K562 (cell line): ENCODE measurements around the gene CEP78. TPM values are rescaled to one million over a fixed set of nuclear protein-coding genes. Genes with fewer than 3 reads are reported as not detected.

Source experiments
- ATAC-seq: fragments of 200-7000 bp; cut with Tn5 transposase; 3 replicates; pipeline ENCODE4 v1.9.1; 2020; ENCODE audit warnings: moderate library complexity
- BruUV-seq: library from RNA; stranded (reverse); fragments of 400-500 nt; replicated peaks from 2 replicates; lab custom pipeline; 2021; lab: Mats Ljungman, UMichigan
- CTCF ChIA-PET: fragments of 300-600 bp; formaldehyde crosslinking; extraction: SDS; loops from one replicate; lab custom pipeline; 2021; ENCODE audit warnings: low intra/inter-chr PET ratio; lab: Yijun Ruan, JAX
- POLR2A ChIA-PET: fragments of 300-600, 350-650 bp; sonication (Branson Sonifier 250); formaldehyde crosslinking; extraction: SDS; loops from one replicate; lab custom pipeline; 2021; ENCODE audit warnings: antibody characterized with exemption, inconsistent platforms; lab: Yijun Ruan, JAX
- DNase-seq, 4 experiments: peaks; one replicate each; pipeline versions ENCODE4 v3.0.0 to v3.0.0-alpha.2; 2011 to 2018; ENCODE audit warnings: low spot score in 3 of 4, mixed read lengths in 3 of 4; ENCODE audit errors: extremely low read depth in 1 of 4
- FAIRE-seq: peaks from 2 replicates; lab custom pipeline; 2011; peaks lifted over from hg19 to GRCh38; lab: Jason Lieb, UNC
- H2AFZ ChIP-seq: 2 replicates; pipeline ENCODE4 v1.6.0; 2011; ENCODE audit warnings: low read depth, low read length, control low read depth, inconsistent platforms
- H3K27ac ChIP-seq: fragments of 200-600 bp; 3 replicates; pipeline ENCODE4 v1.8.0; 2011; ENCODE audit warnings: low read depth, mild to moderate bottlenecking, control low read depth, inconsistent platforms, low read length, moderate library complexity, mixed read lengths; ENCODE audit errors: extremely low read depth
- H3K27me3 ChIP-seq, 2 experiments: fragments of 300-600 bp in 1 of 2; 2 replicates in 1 of 2; 3 replicates in 1 of 2; pipeline versions ENCODE4 v1.6.0 to v1.8.0; 2011; ENCODE audit warnings: inconsistent platforms in 2 of 2, low read length in 2 of 2, mild to moderate bottlenecking in 1 of 2, mixed read lengths in 1 of 2, moderate library complexity in 1 of 2; ENCODE audit not compliant: control insufficient read depth in 2 of 2, insufficient read depth in 2 of 2
- H3K36me3 ChIP-seq: fragments of 300-600 bp; 3 replicates; pipeline ENCODE4 v1.8.0; 2011; ENCODE audit warnings: mild to moderate bottlenecking, low read length, inconsistent platforms; ENCODE audit not compliant: control insufficient read depth, insufficient read depth
- H3K4me1 ChIP-seq, 2 experiments: fragments of 200-600 bp in 1 of 2; replicated peaks in 1 of 2; 2 replicates in 1 of 2; 3 replicates in 1 of 2; pipeline versions ENCODE4 v1.5.1 to v1.8.0; 2011; ENCODE audit warnings: inconsistent platforms in 2 of 2, low read length in 2 of 2, mild to moderate bottlenecking in 1 of 2, mixed read lengths in 1 of 2, moderate library complexity in 1 of 2; ENCODE audit not compliant: control insufficient read depth in 2 of 2, insufficient read depth in 2 of 2
- H3K4me2 ChIP-seq: 2 replicates; pipeline ENCODE4 v1.6.1; 2011; ENCODE audit warnings: low read length, control low read depth, inconsistent platforms, mixed read lengths; ENCODE audit not compliant: insufficient read depth
- H3K4me3 ChIP-seq: fragments of 200-600 bp; sonication (generic), shearing (Covaris generic); 2 replicates; pipeline ENCODE4 v1.5.1; 2016; ENCODE audit warnings: control low read depth, inconsistent platforms
- H3K79me2 ChIP-seq: fragments of 200-600 bp; 3 replicates; pipeline ENCODE4 v1.8.0; 2011; ENCODE audit warnings: low read length, inconsistent platforms; ENCODE audit not compliant: control insufficient read depth, insufficient read depth
- H3K9ac ChIP-seq, 2 experiments: 2 replicates each; pipeline versions ENCODE4 v1.6.0 to v1.6.1; 2011; ENCODE audit warnings: low read depth in 2 of 2, low read length in 2 of 2, control low read depth in 1 of 2, inconsistent platforms in 1 of 2, mild to moderate bottlenecking in 1 of 2, mixed read lengths in 1 of 2; ENCODE audit not compliant: insufficient read depth in 1 of 2
- H3K9me1 ChIP-seq: one replicate; pipeline ENCODE4 v1.6.0; 2011; ENCODE audit warnings: inconsistent platforms, mild to moderate bottlenecking, low read length, moderate library complexity; ENCODE audit not compliant: control insufficient read depth, insufficient read depth
- H3K9me3 ChIP-seq: replicated peaks from 2 replicates; pipeline ENCODE4 v1.5.1; 2011; ENCODE audit warnings: low read depth, low read length, inconsistent platforms; ENCODE audit not compliant: control insufficient read depth, insufficient read depth
- H4K20me1 ChIP-seq: replicated peaks from 2 replicates; pipeline ENCODE4 v1.6.1; 2011; ENCODE audit warnings: low read length, inconsistent platforms, mixed read lengths; ENCODE audit not compliant: control insufficient read depth, insufficient read depth
- GTF2A2 ChIP-seq: IDR thresholded peaks from 2 replicates; pipeline ENCODE4 v1.6.1; 2016; ENCODE audit warnings: mild to moderate bottlenecking, missing genetic modification characterization, missing compliant biosample characterization
- HNRNPUL1 ChIP-seq: fragments of 200-400 bp; formaldehyde crosslinking; IDR thresholded peaks from 2 replicates; pipeline ENCODE4 v1.6.1; 2017; ENCODE audit warnings: low read length
- MAZ ChIP-seq, 2 experiments: fragments of 450-650 bp in 1 of 2; sonication (generic) in 1 of 2; formaldehyde crosslinking; IDR thresholded peaks in 1 of 2; conservative IDR thresholded peaks in 1 of 2; 2 replicates each; pipeline versions ENCODE4 v1.4.0 to v1.5.0; 2020; ENCODE audit warnings: mild to moderate bottlenecking in 1 of 2, missing genetic modification reagents in 1 of 2
- POLR2G ChIP-seq: fragments of 200-400 bp; formaldehyde crosslinking; IDR thresholded peaks from 2 replicates; pipeline ENCODE4 v1.6.1; 2017; ENCODE audit warnings: low read depth, mild to moderate bottlenecking, antibody characterized with exemption, low read length, moderate library complexity
- SIRT6 ChIP-seq: IDR thresholded peaks from one replicate; pipeline ENCODE4 v1.6.1; 2012; ENCODE audit warnings: low read depth, mild to moderate bottlenecking, control low read depth, inconsistent platforms, low read length, moderate library complexity
- SMARCA4 ChIP-seq: fragments of 450-650 bp; IDR thresholded peaks from 2 replicates; pipeline ENCODE4 v1.6.1; 2016
- WGBS: fragments of 100-300 bp; shearing (Covaris generic); methylation state at CpG from one replicate; pipeline ENCODE4 v1.1.6; 2016; ENCODE audit warnings: low coverage, mixed read lengths; ENCODE audit not compliant: insufficient coverage; ENCODE audit errors: missing lambda C conversion rate; 5-methylcytosine and 5-hydroxymethylcytosine counted together
- in situ Hi-C: fragments of 300-500 bp; cut with MboI; formaldehyde crosslinking; loops from 4 replicates; pipeline ENCODE4 v1.15.0; 2018; ENCODE audit warnings: inconsistent platforms, mixed read lengths
- intact Hi-C: fragments of 100-400 bp; cut with micrococcal nuclease; formaldehyde crosslinking; loops from 2 replicates; pipeline ENCODE4 v1.14.2; 2022
- polyA plus RNA-seq, 8 experiments: library from polyadenylated mRNA; depleted of rRNA in 4 of 8; stranded (reverse) in 5 of 8; unstranded in 3 of 8; fragments of >200 nt; fragmentation: Nextera tagmentation in 2 of 8; fragmentation: Illumina TruSeq in 1 of 8; extraction: Ambion mirVana in 2 of 8; extraction: Trizol in 1 of 8; gene quantifications; 2 replicates each; pipeline versions ENCODE4 v1.2.1 to v1.2.3, GENCODE V29; 2011 to 2014; ENCODE audit warnings: inconsistent platforms in 1 of 8, missing spikeins in 1 of 8
- total RNA-seq, 7 experiments: library from RNA; depleted of rRNA in 6 of 7; stranded (reverse); fragments of >200 nt in 6 of 7; fragmentation: Illumina TruSeq in 2 of 7; extraction: Trizol in 2 of 7; gene quantifications; 2 replicates each; pipeline versions ENCODE4 v1.2.1 to v1.2.3, GENCODE V29; 2011 to 2021; ENCODE audit warnings: low replicate concordance in 1 of 7

Gene CEP78
- total and polyA plus RNA-seq, 9 of the 15 experiments (the other 6 are each of a cell fraction or from before 2014, with no cell fraction given), result 3.5 to 26.0 (median 21.5) TPM

GRCh38 chr9:78236551-78236910 lies 656 bp downstream of the CEP78 start:
- Histone ChIP-seq H3K9me3 (no peaks in the 10 kb centered on the region), H3K27me3 (no peaks in the 10 kb centered on the region; a peak in 1 of 5 replicates), H3K4me3 (peak overlapping the region; percentile 89), H3K36me3 (peaks cover 16% of the 10 kb centered on the region; the same call in 1 of the 3 replicates), H3K27ac (peak overlapping the region; percentile 61; the same call in 2 of the 3 replicates), H3K9me1 (no peaks in the 10 kb centered on the region), H4K20me1 (no peaks in the 10 kb centered on the region), H3K4me2 (peak overlapping the region; percentile 91), H3K79me2 (peaks cover 19% of the 10 kb centered on the region), H3K4me1 (peaks cover 5 to 11% of the 10 kb centered on the region in 2 experiments; a peak in 4 of 5 replicates)
- DNase-seq (peak in 1 of 4 experiments; percentile 34), ATAC-seq (peak; percentile 54)
- no TSS peak for BruUV-seq
- 11% methylated on average over 10 of the region's 12 CpGs for WGBS
- POLR2A ChIA-PET, result interaction anchor here (0.6 kb wide), 1 partner anchor 57 kb away, joined by 3 read pairs; no protein-coding TSS in a partner anchor
- intact Hi-C loops, result no loop called here
- no peak for TF ChIP-seq HNRNPUL1
- no peak for TF ChIP-seq MAZ (CRISPR knock-in tag; conservative IDR thresholded peaks at IDR 0.05 in 1 of 2, IDR thresholded peaks at IDR 0.05 in 1 of 2)
- no peak for TF ChIP-seq SMARCA4
- no peak for TF ChIP-seq SIRT6
- no peak for TF ChIP-seq GTF2A2 (tag)
- TF ChIP-seq POLR2G, result no peak
- TF ChIP-seq, all 486 proteins: peak for 0
- Histone ChIP-seq H3K9ac (peak overlapping the region; percentile 66 to 96), H2AFZ (peak overlapping the region; percentile 92)
- in situ Hi-C loops, result no loop called here
- FAIRE-seq, result no peak
- CTCF ChIA-PET, result no interaction called here
